MM.1S (cell line): ENCODE measurements around the gene CREB3L2.

Experiments used
- EZH2 ChIP-seq: fragments of 300-600 bp; sonication (generic); optimal IDR thresholded peaks from 2 replicates; pipeline ENCODE3; 2017; ENCODE audit warnings: low read depth, mild to moderate bottlenecking, antibody characterized with exemption, low read length, mixed read lengths
- EZH2phosphoT487 ChIP-seq: fragments of 300-600 bp; sonication (generic); IDR thresholded peaks from 2 replicates; pipeline ENCODE4 v1.6.1; 2018; ENCODE audit warnings: antibody characterized with exemption, low read length
- TF ChIP-seq, protein P1 (sequence below): fragments of 300-600 bp; sonication (generic); IDR thresholded peaks from 2 replicates; pipeline ENCODE4 v1.5.1; 2016; ENCODE audit warnings: antibody characterized with exemption, low read length, mixed read lengths

GRCh38 chr7:137981175-137981574, 20.7 kb downstream of the CREB3L2 start:
- TF ChIP-seq, protein P1, sequence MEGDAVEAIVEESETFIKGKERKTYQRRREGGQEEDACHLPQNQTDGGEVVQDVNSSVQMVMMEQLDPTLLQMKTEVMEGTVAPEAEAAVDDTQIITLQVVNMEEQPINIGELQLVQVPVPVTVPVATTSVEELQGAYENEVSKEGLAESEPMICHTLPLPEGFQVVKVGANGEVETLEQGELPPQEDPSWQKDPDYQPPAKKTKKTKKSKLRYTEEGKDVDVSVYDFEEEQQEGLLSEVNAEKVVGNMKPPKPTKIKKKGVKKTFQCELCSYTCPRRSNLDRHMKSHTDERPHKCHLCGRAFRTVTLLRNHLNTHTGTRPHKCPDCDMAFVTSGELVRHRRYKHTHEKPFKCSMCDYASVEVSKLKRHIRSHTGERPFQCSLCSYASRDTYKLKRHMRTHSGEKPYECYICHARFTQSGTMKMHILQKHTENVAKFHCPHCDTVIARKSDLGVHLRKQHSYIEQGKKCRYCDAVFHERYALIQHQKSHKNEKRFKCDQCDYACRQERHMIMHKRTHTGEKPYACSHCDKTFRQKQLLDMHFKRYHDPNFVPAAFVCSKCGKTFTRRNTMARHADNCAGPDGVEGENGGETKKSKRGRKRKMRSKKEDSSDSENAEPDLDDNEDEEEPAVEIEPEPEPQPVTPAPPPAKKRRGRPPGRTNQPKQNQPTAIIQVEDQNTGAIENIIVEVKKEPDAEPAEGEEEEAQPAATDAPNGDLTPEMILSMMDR, result no peak
- TF ChIP-seq EZH2, result no peak
- TF ChIP-seq EZH2phosphoT487, result no peak
